GM12874 (cell line): Measurements from ENCODE around the gene NARS2.

Experiments used
- TF ChIP-seq, protein P1 (sequence below): IDR thresholded peaks from 2 replicates; pipeline ENCODE4 v1.5.1; 2011; ENCODE audit warnings: low read depth, mild to moderate bottlenecking, control low read depth, low read length, moderate library complexity; ENCODE audit not compliant: insufficient read depth

NARS2 gene

DNA sequence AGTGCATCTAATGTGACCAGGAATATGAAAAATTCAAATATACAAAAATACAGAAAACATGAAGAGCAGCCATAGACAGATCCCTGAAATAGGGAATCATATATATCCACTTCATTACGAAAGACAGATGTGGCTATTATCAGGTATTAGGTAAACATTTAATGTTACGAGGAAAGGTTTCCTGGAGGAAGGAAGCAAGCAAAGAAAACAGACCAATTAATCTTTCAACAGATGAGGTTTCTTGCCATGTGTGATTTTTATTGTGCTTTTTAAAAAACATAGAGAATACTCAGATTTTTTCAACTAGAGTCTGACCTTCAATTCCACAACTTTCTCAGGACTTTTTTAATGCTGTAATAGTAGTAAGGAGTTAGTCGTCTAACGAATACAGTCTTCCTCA is 132.7 kb downstream of the NARS2 start:
- TF ChIP-seq, protein P1, sequence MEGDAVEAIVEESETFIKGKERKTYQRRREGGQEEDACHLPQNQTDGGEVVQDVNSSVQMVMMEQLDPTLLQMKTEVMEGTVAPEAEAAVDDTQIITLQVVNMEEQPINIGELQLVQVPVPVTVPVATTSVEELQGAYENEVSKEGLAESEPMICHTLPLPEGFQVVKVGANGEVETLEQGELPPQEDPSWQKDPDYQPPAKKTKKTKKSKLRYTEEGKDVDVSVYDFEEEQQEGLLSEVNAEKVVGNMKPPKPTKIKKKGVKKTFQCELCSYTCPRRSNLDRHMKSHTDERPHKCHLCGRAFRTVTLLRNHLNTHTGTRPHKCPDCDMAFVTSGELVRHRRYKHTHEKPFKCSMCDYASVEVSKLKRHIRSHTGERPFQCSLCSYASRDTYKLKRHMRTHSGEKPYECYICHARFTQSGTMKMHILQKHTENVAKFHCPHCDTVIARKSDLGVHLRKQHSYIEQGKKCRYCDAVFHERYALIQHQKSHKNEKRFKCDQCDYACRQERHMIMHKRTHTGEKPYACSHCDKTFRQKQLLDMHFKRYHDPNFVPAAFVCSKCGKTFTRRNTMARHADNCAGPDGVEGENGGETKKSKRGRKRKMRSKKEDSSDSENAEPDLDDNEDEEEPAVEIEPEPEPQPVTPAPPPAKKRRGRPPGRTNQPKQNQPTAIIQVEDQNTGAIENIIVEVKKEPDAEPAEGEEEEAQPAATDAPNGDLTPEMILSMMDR, result no peak

DNA sequence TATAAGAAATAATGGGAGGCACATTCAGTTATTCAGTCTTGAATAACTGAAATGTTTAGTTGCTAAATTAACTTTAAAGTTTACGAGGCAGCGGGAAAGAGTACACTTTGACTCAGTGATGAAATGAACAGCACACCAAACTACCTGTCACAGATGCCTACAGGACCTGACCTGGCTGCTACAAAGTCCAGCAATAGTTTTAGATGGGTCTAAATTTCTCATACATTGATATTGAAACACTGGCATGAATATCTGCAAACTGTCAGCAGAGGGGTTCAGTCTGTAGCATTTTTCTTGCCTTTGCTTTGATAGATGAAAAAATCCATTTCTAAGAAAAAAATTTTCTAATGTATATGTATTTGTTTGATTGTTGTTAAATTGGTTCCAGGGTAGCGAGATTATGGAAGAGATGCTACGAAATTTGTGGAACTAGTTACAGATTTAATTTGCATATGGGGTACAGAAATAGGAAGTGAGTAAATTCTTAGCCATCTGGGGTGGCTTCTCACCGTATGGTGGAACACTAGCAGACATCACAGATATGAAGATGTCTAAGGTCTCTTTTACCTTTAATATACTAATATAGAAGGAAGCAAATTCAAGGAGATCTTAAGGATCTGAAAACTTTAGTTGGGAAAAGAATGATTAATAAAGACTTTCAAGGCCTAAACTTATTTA is 136.2 kb downstream of the NARS2 start:
- TF ChIP-seq, protein P1, result no peak

DNA sequence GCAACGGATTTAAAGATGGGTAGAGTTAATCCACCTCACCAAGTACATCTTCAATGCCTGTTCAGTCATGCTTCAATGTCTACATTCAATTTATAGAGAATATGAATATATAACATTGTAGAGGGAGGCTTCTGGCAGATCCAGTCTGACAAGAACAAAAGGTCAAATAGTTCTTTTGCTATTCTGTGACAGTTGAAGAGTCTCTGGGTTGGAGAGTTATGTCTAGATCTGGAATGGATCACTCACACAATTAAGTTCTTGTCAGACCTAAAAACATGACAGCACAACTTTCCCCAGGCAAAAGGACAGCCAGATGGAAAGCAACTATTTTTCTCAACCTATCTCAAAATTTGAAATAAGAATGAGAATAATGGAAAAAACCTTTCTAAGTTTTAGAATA is 141.7 kb downstream of the NARS2 start:
- TF ChIP-seq, protein P1, result no peak

DNA sequence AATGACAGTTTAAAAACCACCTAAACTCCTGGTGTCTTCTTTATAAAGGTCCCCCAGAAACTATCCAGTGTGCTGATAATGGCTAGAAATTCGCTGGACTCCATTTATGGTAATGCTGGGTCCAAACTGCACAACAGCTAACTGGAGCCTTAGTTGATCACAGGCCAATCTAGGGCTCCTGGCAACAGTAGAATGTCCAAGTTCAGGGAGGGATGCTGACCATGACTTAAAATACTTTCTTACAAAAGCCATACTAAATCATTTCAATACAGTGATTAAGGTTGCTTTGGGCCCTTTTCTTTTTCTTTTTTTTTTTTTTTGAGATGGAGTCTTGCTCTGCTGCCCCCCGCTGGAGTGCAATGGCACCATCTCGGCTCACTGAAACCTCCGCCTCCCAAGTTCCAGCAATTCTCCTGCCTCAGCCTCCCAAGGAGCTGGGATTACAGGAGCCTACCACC is 142.6 kb downstream of the NARS2 start:
- TF ChIP-seq, protein P1, result peak; percentile 45

DNA sequence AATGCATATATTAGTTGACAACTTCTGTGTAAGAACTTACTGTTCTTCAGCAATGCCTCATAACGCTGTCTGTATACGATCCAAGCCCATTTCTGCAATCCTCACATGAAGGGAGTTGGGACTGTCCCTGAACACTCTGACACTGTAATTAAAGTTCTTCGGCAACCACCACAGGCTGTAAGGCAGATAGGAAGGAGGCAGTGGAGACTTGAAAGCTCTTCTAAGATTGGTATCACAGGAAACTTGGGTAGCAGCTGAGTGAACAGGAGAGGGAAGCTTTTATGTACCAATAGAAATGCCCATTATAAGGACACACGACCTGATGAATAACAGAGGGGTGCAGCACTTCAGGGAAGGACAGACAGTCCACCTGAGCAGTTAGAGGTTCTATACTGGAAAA is 145.0 kb downstream of the NARS2 start:
- TF ChIP-seq, protein P1, result no peak

DNA sequence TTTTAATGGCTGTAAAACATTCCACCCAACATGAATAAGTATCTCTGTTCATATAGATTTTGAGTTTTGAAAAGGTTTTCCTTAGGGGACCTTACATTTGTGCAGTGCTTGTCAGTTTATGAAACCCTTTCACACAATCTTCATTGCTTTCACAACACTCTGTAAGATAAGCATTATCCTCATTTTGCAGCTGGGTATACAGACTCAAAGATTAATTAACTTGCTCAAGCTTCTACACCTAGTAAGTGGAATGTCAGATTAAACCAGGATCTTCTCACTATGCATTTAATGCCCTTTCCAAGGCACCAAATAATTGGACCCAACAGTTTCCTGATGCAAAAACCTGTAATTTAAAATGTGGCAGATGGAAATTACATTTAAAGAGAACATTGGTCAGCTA is 145.5 kb downstream of the NARS2 start:
- TF ChIP-seq, protein P1, result no peak

DNA sequence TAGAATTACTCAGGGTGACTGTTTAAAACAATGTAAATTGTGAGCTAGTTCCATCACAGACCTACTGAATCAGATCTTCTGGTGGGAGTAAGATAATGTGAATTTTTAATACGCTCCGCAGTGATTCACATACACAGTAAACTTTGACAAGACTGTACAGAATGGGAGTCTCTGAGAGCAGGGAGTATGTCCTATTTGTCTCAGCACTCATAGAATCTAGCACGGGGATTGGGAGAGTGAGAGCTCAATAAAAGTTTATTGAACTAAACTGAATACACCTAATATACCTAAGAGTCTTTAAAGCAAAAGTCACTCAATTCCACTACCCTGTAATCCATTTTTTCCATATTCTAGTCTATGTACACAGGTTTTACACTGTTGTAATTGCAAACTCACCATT is 145.9 kb downstream of the NARS2 start:
- TF ChIP-seq, protein P1, result no peak
